GM11168 (cell line): ENCODE measurements around the gene GNG7.
"Not testable (repeated sequence)": the region's sequence is repeated elsewhere in the genome, so short reads cannot be mapped to it uniquely, and the experiment has no call there.

Source experiments
- in situ Hi-C: fragments of 300-500 bp; cut with MboI; formaldehyde crosslinking; loops from one replicate; pipeline ENCODE4 v1.12.0; 2022; ENCODE audit warnings: low sequenced_read_pairs; ENCODE audit not compliant: unreplicated experiment

The GNG7 gene

GRCh38 chr19:2546128-2547032 lies 156.1 kb downstream of the GNG7 start:
- in situ Hi-C loops, result loop anchor here (10.0 kb wide), 1 partner anchor 52 kb away; no protein-coding TSS in a partner anchor

DNA sequence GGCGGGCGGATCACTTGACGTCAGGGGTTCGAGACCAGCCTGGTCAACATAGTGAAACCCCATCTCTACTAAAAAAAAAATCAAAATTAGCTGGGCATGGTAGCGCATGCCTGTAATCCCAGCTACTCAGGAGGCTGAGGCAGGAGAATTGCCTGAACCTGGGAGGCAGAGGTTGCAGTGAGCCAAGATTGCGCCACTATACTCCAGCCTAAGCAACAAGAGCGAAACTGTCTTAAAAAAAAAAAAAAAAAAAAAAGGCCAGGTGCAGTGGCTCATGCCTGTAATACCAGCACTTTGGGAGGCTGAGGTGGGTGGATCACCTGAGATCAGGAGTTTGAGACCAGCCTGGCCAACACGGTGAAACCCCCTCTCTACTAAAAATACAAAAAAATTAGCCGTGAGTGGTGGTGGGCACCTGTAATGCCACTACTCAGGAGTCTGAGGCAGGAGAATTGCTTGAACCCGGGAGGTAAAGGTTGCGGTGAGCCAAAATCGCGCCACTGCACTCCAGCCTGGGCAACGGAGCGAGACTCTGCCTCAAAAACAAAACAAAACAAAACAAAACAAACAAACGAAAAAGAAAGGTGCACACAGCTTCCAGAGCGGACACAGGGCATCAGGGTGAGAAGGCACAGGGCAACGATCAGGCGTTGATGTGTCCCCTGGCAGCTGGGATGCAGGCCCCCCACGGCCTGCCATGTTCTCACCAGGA lies 156.9 kb downstream of the GNG7 start:
- in situ Hi-C loops, result loop anchor here (10.0 kb wide), 1 partner anchor 51 kb away; no protein-coding TSS in a partner anchor

GRCh38 chr19:2544576-2545415 lies 157.7 kb downstream of the GNG7 start:
- in situ Hi-C loops, result loop anchor here (10.0 kb wide), 1 partner anchor 50 kb away; no protein-coding TSS in a partner anchor

DNA sequence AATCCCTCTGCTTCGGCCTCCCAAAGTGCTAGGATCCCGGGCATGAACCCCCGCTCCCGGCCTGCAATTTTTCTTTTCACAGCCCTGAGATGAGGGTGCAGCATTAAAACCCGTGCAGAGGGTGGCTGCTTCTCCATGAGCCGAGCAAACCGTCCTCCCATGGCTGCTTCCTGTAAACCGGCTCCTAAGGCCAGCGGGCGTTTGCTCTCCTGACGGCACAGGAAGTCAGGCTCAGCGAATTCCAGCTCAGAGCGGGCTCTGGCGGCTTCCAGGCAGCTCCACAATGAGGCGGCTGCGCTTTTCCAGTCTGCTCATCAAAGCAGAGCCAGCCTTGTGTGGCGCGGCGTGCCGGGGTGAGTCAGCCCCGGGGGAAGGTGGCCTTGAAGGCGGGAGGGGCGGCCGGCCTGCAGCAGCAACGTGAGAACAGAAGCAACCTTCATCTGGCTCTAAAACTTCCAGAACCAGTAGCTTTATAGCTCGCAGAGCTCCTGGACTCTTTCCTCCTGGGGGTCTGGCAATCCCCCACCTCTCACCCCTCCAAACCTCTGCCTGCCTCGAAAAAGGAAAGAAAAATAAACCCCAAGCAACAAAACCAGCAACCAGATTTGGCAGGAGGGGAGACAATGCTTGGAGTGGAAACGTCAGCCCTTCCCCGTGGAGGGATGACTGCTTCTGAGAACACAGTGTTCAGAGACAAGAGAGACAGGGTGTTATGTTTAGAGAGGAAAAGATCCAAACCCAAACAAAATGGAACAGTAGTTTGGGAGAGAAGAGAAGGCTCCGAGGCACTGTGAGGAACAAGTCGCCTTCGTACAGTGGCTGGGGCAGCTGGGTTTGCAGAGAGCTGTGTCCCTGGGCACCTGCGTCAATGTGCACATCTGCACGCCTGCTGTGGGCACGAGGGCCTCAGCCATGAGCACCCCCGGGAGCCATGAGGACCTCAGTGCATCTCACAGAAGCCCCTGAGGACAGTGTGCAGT lies 158.7 kb downstream of the GNG7 start:
- in situ Hi-C loops, result loop anchor here (10.0 kb wide), 1 partner anchor 49 kb away; no protein-coding TSS in a partner anchor

DNA sequence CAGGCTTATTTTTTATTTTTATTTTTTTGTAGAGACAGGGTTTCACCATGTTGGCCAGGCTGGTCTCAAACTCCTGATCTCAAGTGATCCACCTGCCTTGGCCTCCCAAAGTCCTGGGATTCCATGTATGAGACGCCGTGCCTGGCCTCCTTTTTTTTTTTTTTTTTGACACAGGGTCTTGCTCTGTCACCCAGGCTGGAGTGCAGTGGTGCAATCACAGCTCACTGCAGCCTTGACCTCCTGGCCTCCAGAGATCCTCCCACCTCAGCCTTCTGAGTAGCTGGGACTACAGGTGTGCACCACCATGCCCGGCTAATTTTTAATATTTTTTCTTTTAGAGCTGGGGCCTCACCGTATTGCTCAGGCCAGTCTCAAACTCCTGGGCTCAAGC lies 159.4 kb downstream of the GNG7 start:
- in situ Hi-C loops, result loop anchor here (10.0 kb wide), 1 partner anchor 48 kb away; no protein-coding TSS in a partner anchor

DNA sequence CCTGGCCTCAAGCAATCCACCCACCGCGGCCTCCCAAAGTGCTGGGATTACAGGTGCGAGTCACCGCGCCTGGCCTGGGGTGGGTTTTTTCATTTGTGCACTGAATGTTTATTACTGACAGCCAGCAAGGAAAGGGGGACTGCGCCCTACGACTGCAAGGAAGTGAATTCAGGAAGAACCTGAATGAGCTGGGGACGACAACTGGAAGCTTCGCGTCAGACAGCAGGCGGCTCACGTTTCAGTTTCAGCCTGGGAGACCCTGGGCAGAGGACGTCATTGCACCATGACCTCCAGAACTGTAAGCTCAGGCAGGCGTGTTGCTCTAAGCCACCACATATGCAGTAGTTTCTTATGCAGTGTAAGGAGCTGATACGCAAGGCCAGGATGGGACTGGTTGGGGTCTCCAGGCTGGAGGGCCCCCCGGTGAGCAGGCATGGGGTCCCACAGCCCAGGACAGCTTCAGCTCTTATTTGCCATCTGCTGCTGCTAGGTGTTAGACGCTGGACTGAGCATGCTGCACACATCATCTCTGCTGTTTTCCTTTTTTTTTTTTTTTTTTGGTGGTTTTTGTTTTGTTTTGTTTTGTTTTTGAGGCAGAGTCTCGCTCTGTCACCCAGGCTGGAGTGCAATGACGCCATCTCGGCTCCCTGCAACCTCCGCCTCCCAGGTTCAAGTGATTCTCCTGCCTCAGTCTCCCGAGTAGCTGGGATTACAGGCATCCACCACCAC lies 160.0 kb downstream of the GNG7 start:
- in situ Hi-C loops, result loop anchor here (10.0 kb wide), 1 partner anchor 48 kb away; no protein-coding TSS in a partner anchor

DNA sequence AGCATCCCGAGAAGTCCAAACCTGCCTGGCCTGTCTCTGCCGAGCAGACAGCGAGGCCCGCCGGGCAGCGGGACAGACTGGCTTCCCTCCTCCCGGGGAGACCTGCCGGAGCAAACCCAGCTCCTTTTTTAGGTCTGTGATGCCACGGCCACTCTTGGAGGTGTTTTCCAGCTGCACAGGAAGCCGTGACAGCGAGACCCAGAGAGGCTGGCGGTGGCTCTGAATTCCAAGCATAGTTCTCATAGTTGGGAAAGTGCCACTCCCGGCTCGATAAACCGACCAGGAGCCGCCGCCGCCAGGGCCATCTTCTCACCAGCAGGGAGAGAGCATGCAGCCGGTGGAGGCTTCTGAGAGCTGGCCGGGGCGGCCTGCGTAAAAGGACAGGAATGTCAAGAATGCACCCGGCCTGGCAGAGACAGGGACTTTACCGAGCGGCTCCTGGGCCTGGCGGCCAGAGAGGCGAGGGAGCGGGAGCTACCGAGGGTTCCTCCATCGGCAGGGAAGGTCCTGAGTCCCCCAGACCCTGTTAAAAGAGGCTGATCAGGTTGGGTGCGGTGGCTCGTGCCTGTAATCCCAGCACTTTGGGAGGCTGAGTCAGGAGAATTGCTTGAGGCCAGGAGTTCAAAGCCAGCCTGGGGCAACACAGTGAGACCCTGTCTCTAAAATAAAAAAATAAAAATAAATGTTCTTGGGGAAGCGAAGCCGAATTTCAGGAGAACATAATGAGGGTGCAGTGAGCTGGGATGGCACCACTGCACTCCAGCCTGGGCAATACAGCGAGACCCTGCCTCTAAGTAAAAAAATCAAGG lies 161.6 kb downstream of the GNG7 start:
- in situ Hi-C loops, result loop anchor here (10.0 kb wide), 1 partner anchor 46 kb away; no protein-coding TSS in a partner anchor

GRCh38 chr19:2540251-2540645 lies 162.2 kb downstream of the GNG7 start:
- in situ Hi-C loops, result loop anchor here (10.0 kb wide), 1 partner anchor 45 kb away; no protein-coding TSS in a partner anchor

- in situ Hi-C loops, result no loop called here
Observed at GRCh38 chr19:2538096-2538757, 164.3 kb downstream of the GNG7 start.

DNA sequence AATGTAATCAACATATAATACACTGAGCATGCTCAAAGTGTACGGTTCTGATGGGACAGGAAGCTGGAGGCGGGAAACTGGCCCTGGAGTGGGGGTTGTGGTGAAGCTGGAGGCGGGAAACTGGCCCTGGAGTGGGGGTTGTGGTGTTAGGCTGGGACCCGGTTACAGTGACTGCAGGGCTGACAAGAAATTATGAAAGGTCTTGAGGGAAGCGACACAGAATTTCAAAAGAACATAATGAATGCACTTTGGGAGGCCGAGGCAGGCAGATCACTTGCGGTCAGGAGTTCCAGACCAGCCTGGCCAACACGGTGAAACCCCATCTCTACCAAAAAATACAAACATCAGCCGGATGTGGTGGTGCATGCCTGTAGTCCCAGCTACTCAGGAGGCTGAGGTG lies 164.9 kb downstream of the GNG7 start:
- in situ Hi-C loops, result not testable (repeated sequence)

GRCh38 chr19:2536461-2536860 lies 166.0 kb downstream of the GNG7 start:
- in situ Hi-C loops, result no loop called here

- in situ Hi-C loops, result no loop called here
Observed at GRCh38 chr19:2534423-2535013, 168.0 kb downstream of the GNG7 start.

DNA sequence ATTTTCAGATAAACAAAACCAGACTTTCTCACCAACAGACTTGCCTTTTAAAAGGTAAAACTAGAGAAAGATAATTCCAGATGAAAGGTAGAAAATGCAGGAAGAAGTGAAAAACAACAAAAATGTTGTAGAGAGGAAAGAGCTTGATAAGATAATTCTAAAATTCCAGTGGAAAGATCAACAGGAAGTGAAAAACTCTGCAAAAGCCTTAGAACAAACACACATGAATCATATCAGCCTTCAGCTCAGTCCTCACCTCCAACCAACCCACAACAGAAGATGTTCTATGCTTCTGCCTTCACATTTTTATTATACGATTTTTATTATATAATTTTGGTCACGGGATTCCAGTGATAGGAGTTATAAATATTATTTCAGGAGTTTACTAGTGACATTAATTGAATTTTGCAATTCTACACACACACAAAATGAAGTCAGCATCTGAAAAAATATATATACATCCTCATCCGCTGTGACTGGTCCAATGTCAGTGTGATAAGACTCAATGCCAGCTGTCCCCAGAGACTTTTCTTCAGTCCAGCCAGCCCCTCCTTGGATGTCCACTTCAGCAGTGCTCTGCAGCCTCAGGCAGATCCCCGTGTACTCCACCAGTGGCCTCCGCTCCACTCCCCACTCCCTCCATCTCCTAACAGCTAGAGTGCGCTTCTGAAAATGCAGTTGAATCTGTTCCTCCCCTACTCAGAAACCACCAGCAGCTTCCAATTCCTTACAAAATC lies 168.6 kb downstream of the GNG7 start:
- in situ Hi-C loops, result no loop called here

DNA sequence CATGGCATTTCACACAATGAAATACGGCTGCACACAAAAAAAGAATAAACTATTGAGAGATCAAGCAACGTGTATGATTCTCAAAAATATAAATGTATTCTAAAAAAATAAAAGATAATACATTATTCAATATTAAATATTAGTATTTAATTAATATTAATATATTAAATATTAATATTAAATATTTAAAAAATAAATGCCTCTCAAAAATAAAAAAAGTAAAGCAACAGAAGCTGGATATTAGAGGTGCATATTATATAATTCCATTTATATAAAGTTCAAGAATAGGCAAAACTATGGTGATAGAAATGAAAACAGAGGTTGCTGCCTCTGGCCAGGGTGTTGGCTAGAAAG lies 169.4 kb downstream of the GNG7 start:
- in situ Hi-C loops, result no loop called here

DNA sequence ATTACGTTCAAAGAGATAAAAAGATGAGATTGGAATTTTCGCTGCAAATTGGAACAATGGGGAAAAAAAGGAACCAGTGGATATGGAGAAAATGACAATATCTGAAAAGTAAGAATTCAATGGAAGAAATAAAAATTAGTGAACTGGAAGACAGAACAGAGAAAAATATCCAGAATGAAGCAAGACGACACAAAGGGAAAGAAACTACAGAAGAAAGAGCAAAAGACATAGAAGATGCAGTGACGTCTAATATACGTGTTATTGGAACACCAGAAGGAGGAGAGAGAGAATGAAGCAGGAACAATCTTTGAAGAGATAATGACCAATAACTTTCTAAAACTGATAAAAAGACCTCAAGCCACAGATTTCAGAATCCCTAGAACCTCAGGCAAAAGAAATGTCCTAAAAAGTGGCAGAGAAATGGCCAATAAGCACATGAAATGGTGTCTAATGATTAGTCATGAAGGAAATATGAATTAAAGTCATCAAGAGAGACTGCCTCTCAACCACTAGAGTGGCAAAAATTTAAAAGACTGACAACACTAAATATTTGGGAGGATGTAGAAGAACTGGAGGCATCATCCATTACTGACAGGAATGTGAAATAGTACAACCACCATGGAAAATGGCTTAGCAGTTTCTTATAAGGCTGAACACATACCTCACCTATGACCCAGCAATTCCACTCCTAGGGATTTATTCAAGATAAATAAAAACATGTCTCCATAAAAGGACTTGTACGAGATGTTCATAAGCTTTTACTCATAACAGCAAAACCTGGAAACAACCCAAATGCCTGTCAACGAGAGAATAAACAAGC lies 170.0 kb downstream of the GNG7 start:
- in situ Hi-C loops, result no loop called here
